ENCODE data around the gene IPO7. TPM values are rescaled to one million over a fixed set of nuclear protein-coding genes. Genes with fewer than 3 reads are reported as not detected.

IPO7 gene
- total and polyA plus RNA-seq, 2 donors (not counting 3 experiments of a cell fraction or from before 2014, with no cell fraction given), result 32.9 to 170 TPM

DNA sequence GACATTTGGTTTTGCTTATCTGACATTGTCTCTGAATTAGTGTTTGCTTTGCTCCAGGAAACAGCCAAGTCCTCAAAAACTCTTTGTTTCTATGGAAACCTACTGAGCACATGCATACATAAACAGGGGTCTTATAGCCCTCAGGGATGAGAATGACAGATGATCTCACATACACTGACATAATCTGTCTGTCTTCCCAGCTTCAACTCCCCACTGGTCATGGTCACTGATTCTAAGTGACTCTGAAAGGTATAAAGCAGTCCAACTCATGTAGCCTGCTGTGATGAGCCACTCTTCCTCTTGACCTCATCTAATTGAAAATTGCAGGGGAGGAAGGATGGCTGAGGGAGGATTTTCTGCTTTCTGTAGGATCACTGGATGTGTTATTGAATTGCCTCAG is 89.0 kb downstream of the IPO7 start:
- ChIA-PET POLR2A (interaction anchor here (1.0 kb wide), 1 partner anchor 13 kb away, joined by 3 read pairs; the partner anchor contains the start of gene ZNF143), CTCF (interaction anchor here (1.1 to 2.8 kb wide), 2 partner anchors 34 to 258 kb away, joined by 3 to 15 read pairs; no protein-coding TSS in a partner anchor)
- H3K9me1 ChIP-seq (replicated peaks; ENCODE audit: control insufficient read depth, extremely low read depth, insufficient read depth, low read length), result no peaks in the 10 kb centered on the region
- DNase-seq (ENCODE audit: low read depth, low spot score) (no peak), FAIRE-seq (no peak)
- no peaks in the 10 kb centered on the region for H4K20me1 ChIP-seq (replicated peaks; ENCODE audit: control insufficient read depth, extremely low read depth, insufficient read depth, low read length)
- H3K27ac ChIP-seq (ENCODE audit: insufficient read depth, low read depth, low read length), result no peak overlapping the region
- dilution Hi-C loops (cut with MboI; ENCODE audit: extremely low pct_ligation_motif_present, low sequenced_read_pairs) (no loop called here), intact Hi-C loops (cut with micrococcal nuclease) (no loop called here)
- TF ChIP-seq POLR2AphosphoS5 (IDR thresholded peaks at IDR 0.05; ENCODE audit: insufficient read depth, low read depth, low read length), result no peak
- no peak for TF ChIP-seq CTCF (IDR thresholded peaks at IDR 0.05; ENCODE audit: extremely low read depth in 1 of 2, insufficient read depth in 1 of 2, low read depth in 1 of 2, low read length in 2 of 2)
- no peak for TF ChIP-seq GATA2 (IDR thresholded peaks at IDR 0.05; ENCODE audit: insufficient read depth, insufficient read length, low read depth, low read length)
- no peak for TF ChIP-seq MYC (IDR thresholded peaks at IDR 0.05; ENCODE audit: low read depth, low read length)
- TF ChIP-seq JUN (IDR thresholded peaks at IDR 0.05; ENCODE audit: borderline replicate concordance, insufficient read depth, insufficient read length, low read depth), result no peak
- no peak for TF ChIP-seq MAX (IDR thresholded peaks at IDR 0.05; ENCODE audit: insufficient read depth, insufficient read length)
- TF ChIP-seq EZH2 (IDR thresholded peaks at IDR 0.05; ENCODE audit: borderline replicate concordance, low read depth, low read length, severe bottlenecking), result no peak
- no peak for TF ChIP-seq FOS (IDR thresholded peaks at IDR 0.05; ENCODE audit: borderline replicate concordance, insufficient read depth, low read length)
- no peak for TF ChIP-seq POLR2A (IDR thresholded peaks at IDR 0.05; ENCODE audit: low read depth, low read length)
- BruUV-seq (replicated peaks), result no TSS peak
- no peak overlapping the region for H3K4me3 ChIP-seq (replicated peaks in 1 of 3; ENCODE audit: insufficient read depth in 1 of 3, low read depth in 1 of 3, low read length in 3 of 3)
- peaks cover 2 to 9% of the 10 kb centered on the region in 2 experiments for H3K36me3 ChIP-seq (ENCODE audit: control insufficient read depth in 2 of 2, extremely low read depth in 1 of 2, insufficient read depth in 2 of 2, low read length in 2 of 2)
- H3K27me3 ChIP-seq (ENCODE audit: control insufficient read depth in 2 of 2, insufficient read depth in 2 of 2, low read length in 2 of 2), result no peaks in the 10 kb centered on the region
- no peak overlapping the region for H3K9ac ChIP-seq (replicated peaks; ENCODE audit: extremely low read depth, insufficient read depth, low read length)
- H3K79me2 ChIP-seq (ENCODE audit: control insufficient read depth, insufficient read depth, low read length), result peaks cover 7% of the 10 kb centered on the region
- no peaks in the 10 kb centered on the region for H3K4me1 ChIP-seq (ENCODE audit: control insufficient read depth, extremely low read depth, insufficient read depth, low read length)
- no peaks in the 10 kb centered on the region for H3K9me3 ChIP-seq (replicated peaks; ENCODE audit: control insufficient read depth, insufficient read depth, low read length)
- no peak overlapping the region for H2AFZ ChIP-seq (ENCODE audit: low read depth, low read length)
- H3K4me2 ChIP-seq (ENCODE audit: insufficient read depth, low read length), result no peak overlapping the region
